ENCODE results near the gene MAEA.

Gene MAEA

GRCh38 chr4:1349359-1350168, 59.9 kb downstream of the MAEA start:
- Histone ChIP-seq H3K4me1 (ENCODE audit: control insufficient read depth, insufficient read depth, low read length, unreplicated experiment) (peaks cover 7% of the 10 kb centered on the region), H3K27ac (ENCODE audit: low read depth, low read length) (no peak overlapping the region), H3K4me3 (ENCODE audit: low read depth, low read length) (no peak overlapping the region), H2AFZ (ENCODE audit: low read length, unreplicated experiment) (no peak overlapping the region), H3K36me3 (ENCODE audit: insufficient read depth, low read length) (no peaks in the 10 kb centered on the region), H3K79me2 (ENCODE audit: control insufficient read depth, insufficient read depth, low read length, unreplicated experiment) (peaks cover 10% of the 10 kb centered on the region), H3K27me3 (ENCODE audit: insufficient read depth, low read length) (no peaks in the 10 kb centered on the region)

GRCh38 chr4:1350169-1350520, 60.5 kb downstream of the MAEA start:
- Histone ChIP-seq H2AFZ (ENCODE audit: low read length, unreplicated experiment) (no peak overlapping the region), H3K27me3 (ENCODE audit: insufficient read depth, low read length) (no peaks in the 10 kb centered on the region), H3K4me1 (ENCODE audit: control insufficient read depth, insufficient read depth, low read length, unreplicated experiment) (peaks cover 7% of the 10 kb centered on the region), H3K27ac (ENCODE audit: low read depth, low read length) (no peak overlapping the region), H3K4me3 (ENCODE audit: low read depth, low read length) (no peak overlapping the region), H3K36me3 (ENCODE audit: insufficient read depth, low read length) (no peaks in the 10 kb centered on the region), H3K79me2 (ENCODE audit: control insufficient read depth, insufficient read depth, low read length, unreplicated experiment) (peaks cover 10% of the 10 kb centered on the region)

GRCh38 chr4:1351854-1352566, 62.3 kb downstream of the MAEA start:
- H3K79me2 ChIP-seq (ENCODE audit: control insufficient read depth, insufficient read depth, low read length, unreplicated experiment), result peaks cover 10% of the 10 kb centered on the region
- H3K4me3 ChIP-seq (ENCODE audit: low read depth, low read length), result no peak overlapping the region
- no peak overlapping the region for H3K27ac ChIP-seq (ENCODE audit: low read depth, low read length)
- no peaks in the 10 kb centered on the region for H3K36me3 ChIP-seq (ENCODE audit: insufficient read depth, low read length)
- peaks cover 7% of the 10 kb centered on the region for H3K4me1 ChIP-seq (ENCODE audit: control insufficient read depth, insufficient read depth, low read length, unreplicated experiment)
- peak overlapping the region; percentile 11 for H2AFZ ChIP-seq (ENCODE audit: low read length, unreplicated experiment)
- no peaks in the 10 kb centered on the region for H3K27me3 ChIP-seq (ENCODE audit: insufficient read depth, low read length)

GRCh38 chr4:1352567-1352900, 62.8 kb downstream of the MAEA start:
- H3K79me2 ChIP-seq (ENCODE audit: control insufficient read depth, insufficient read depth, low read length, unreplicated experiment), result peaks cover 10% of the 10 kb centered on the region
- peaks cover 7% of the 10 kb centered on the region for H3K4me1 ChIP-seq (ENCODE audit: control insufficient read depth, insufficient read depth, low read length, unreplicated experiment)
- no peak overlapping the region for H3K27ac ChIP-seq (ENCODE audit: low read depth, low read length)
- no peaks in the 10 kb centered on the region for H3K27me3 ChIP-seq (ENCODE audit: insufficient read depth, low read length)
- no peaks in the 10 kb centered on the region for H3K36me3 ChIP-seq (ENCODE audit: insufficient read depth, low read length)
- H3K4me3 ChIP-seq (ENCODE audit: low read depth, low read length), result no peak overlapping the region
- H2AFZ ChIP-seq (ENCODE audit: low read length, unreplicated experiment), result no peak overlapping the region

- peaks cover 10% of the 10 kb centered on the region for H3K79me2 ChIP-seq (ENCODE audit: control insufficient read depth, insufficient read depth, low read length, unreplicated experiment)
- no peak overlapping the region for H3K27ac ChIP-seq (ENCODE audit: low read depth, low read length)
- no peak overlapping the region for H2AFZ ChIP-seq (ENCODE audit: low read length, unreplicated experiment)
- peaks cover 2% of the 10 kb centered on the region for H3K4me1 ChIP-seq (ENCODE audit: control insufficient read depth, insufficient read depth, low read length, unreplicated experiment)
- no peaks in the 10 kb centered on the region for H3K27me3 ChIP-seq (ENCODE audit: insufficient read depth, low read length)
- no peaks in the 10 kb centered on the region for H3K36me3 ChIP-seq (ENCODE audit: insufficient read depth, low read length)
- no peak overlapping the region for H3K4me3 ChIP-seq (ENCODE audit: low read depth, low read length)
Measured at GRCh38 chr4:1353186-1354055, 63.7 kb downstream of the MAEA start.

GRCh38 chr4:1354136-1354982, 64.7 kb downstream of the MAEA start:
- H3K4me3 ChIP-seq (ENCODE audit: low read depth, low read length), result no peak overlapping the region
- H3K4me1 ChIP-seq (ENCODE audit: control insufficient read depth, insufficient read depth, low read length, unreplicated experiment), result no peaks in the 10 kb centered on the region
- H3K27me3 ChIP-seq (ENCODE audit: insufficient read depth, low read length), result no peaks in the 10 kb centered on the region
- H2AFZ ChIP-seq (ENCODE audit: low read length, unreplicated experiment), result no peak overlapping the region
- H3K36me3 ChIP-seq (ENCODE audit: insufficient read depth, low read length), result no peaks in the 10 kb centered on the region
- no peak overlapping the region for H3K27ac ChIP-seq (ENCODE audit: low read depth, low read length)
- H3K79me2 ChIP-seq (ENCODE audit: control insufficient read depth, insufficient read depth, low read length, unreplicated experiment), result peaks cover 5% of the 10 kb centered on the region

- H3K27me3 ChIP-seq (ENCODE audit: insufficient read depth, low read length), result no peaks in the 10 kb centered on the region
- H3K4me3 ChIP-seq (ENCODE audit: low read depth, low read length), result no peak overlapping the region
- peaks cover 3% of the 10 kb centered on the region for H3K4me1 ChIP-seq (ENCODE audit: control insufficient read depth, insufficient read depth, low read length, unreplicated experiment)
- H2AFZ ChIP-seq (ENCODE audit: low read length, unreplicated experiment), result no peak overlapping the region
- H3K79me2 ChIP-seq (ENCODE audit: control insufficient read depth, insufficient read depth, low read length, unreplicated experiment), result no peaks in the 10 kb centered on the region
- no peak overlapping the region for H3K27ac ChIP-seq (ENCODE audit: low read depth, low read length)
- H3K36me3 ChIP-seq (ENCODE audit: insufficient read depth, low read length), result no peaks in the 10 kb centered on the region
Measured at GRCh38 chr4:1354983-1355275, 65.2 kb downstream of the MAEA start.

GRCh38 chr4:1355378-1355777, 65.7 kb downstream of the MAEA start:
- Histone ChIP-seq H3K36me3 (ENCODE audit: insufficient read depth, low read length) (no peaks in the 10 kb centered on the region), H3K27ac (ENCODE audit: low read depth, low read length) (no peak overlapping the region), H3K4me3 (ENCODE audit: low read depth, low read length) (no peak overlapping the region), H3K4me1 (ENCODE audit: control insufficient read depth, insufficient read depth, low read length, unreplicated experiment) (peaks cover 7% of the 10 kb centered on the region), H3K79me2 (ENCODE audit: control insufficient read depth, insufficient read depth, low read length, unreplicated experiment) (no peaks in the 10 kb centered on the region), H2AFZ (ENCODE audit: low read length, unreplicated experiment) (no peak overlapping the region), H3K27me3 (ENCODE audit: insufficient read depth, low read length) (no peaks in the 10 kb centered on the region)

GRCh38 chr4:1356181-1356998, 66.7 kb downstream of the MAEA start:
- no peaks in the 10 kb centered on the region for H3K27me3 ChIP-seq (ENCODE audit: insufficient read depth, low read length)
- no peak overlapping the region for H2AFZ ChIP-seq (ENCODE audit: low read length, unreplicated experiment)
- no peaks in the 10 kb centered on the region for H3K36me3 ChIP-seq (ENCODE audit: insufficient read depth, low read length)
- no peak overlapping the region for H3K27ac ChIP-seq (ENCODE audit: low read depth, low read length)
- no peak overlapping the region for H3K4me3 ChIP-seq (ENCODE audit: low read depth, low read length)
- peaks cover 13% of the 10 kb centered on the region for H3K4me1 ChIP-seq (ENCODE audit: control insufficient read depth, insufficient read depth, low read length, unreplicated experiment)
- no peaks in the 10 kb centered on the region for H3K79me2 ChIP-seq (ENCODE audit: control insufficient read depth, insufficient read depth, low read length, unreplicated experiment)

Data from ACC112 (cell line).